Dedifferentiated amniotic fluid mesenchymal stem cell (primary cell): ENCODE data around the gene CHL1.

Experiments used
- DNase-seq: peaks from one replicate; pipeline ENCODE4 v3.0.0-alpha.2; 2016; ENCODE audit errors: extremely low spot score

Gene CHL1

DNA sequence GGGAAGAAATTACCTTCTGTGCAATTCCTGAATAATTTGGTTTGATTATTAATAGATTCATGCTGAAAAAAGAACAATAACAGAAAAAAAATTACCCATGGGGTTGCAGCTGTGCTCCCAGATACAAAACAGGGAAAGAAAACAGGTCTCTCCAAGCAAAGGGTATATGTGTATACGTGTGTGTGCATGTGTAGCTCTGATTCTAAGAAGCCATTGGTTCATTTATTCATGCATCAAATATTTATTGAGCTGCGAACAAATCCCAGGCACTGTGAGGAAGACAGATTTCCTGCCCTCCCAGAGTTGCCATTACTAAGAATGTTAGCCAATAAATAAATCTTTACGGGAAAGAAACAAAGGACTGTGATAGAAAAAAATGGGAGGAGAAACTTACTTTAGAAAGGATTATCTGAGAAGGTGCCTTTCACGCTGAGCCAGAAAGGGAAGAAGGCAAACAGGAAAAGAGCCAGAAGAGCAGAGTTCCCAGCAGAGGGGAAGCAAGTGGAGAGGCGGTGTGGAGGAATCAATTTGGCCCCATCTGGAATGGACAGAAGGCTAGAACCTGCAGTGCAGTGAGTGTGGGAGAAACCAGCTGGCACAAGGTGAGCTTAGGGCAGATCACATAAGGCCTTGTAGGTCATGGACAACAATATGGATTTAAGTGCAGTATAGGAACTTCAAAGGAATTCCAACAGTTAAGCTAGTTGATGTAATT, 20.7 kb downstream of the CHL1 start:
- no peak for DNase-seq

- DNase-seq = no peak
Measured at GRCh38 chr3:217948-218347, 21.4 kb downstream of the CHL1 start.

GRCh38 chr3:228442-229182, 32.0 kb downstream of the CHL1 start:
- no peak for DNase-seq

DNA sequence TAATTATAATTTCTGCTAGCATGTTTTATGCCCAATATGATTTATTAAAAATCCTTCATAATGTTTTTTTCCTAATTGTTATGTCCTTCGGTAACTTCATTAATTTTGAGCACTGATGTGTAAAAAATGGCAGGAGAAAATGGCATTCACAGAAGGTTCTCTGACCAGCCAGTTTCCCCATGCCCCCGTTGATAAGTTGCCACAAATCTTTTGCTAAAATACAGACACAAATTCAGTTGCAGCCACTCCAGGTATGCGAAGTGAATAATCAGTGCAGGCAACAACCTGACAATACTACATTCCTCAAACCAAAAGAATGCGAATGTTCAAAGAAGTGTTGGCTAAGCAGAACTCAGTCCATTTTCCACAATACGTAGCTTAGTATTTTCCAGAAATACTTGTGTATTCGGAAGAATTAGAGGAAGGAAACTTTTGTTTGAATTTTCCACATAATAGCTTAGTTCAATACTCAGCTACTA, 32.7 kb downstream of the CHL1 start:
- DNase-seq = no peak

GRCh38 chr3:236881-237280, 40.3 kb downstream of the CHL1 start:
- DNase-seq = no peak

- no peak for DNase-seq
Measured at GRCh38 chr3:242602-243355, 46.2 kb downstream of the CHL1 start.

DNA sequence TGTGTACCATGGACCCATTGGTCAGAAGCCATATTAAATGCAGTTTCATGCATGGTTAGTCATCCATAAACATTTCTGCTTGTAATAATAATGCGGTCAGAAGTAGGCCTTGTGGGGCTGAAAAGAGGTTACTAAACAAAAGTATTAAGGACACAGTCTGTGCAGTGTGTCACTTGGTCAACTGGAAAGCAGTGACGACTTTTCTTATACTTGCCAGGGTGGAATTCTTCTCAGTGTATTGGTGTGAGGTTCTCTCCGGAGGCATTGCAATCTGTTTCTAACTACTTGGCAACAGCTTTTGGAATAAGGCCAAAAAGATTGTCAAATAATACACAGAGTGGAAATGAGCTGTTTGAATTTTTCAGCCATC, 46.8 kb downstream of the CHL1 start:
- DNase-seq = no peak

DNA sequence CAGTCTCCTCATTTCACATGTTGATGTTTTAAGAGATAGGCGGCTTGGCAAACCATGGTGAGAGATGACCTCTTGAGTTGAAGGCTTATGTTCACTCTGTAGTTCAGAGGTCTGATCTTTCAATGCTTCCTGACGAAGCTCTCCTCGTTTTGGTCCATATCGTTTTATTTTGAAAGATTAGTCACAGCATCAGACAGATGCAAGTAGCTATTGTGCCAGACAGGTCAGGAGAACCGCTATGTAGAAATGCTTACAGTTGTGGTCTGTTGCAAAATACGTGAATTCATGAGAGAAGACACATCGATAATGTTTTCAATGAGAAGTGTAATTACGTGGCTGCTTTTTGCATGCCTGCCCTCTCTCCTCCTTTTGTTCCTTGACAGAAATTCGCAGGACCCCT, 47.5 kb downstream of the CHL1 start:
- no peak for DNase-seq

DNA sequence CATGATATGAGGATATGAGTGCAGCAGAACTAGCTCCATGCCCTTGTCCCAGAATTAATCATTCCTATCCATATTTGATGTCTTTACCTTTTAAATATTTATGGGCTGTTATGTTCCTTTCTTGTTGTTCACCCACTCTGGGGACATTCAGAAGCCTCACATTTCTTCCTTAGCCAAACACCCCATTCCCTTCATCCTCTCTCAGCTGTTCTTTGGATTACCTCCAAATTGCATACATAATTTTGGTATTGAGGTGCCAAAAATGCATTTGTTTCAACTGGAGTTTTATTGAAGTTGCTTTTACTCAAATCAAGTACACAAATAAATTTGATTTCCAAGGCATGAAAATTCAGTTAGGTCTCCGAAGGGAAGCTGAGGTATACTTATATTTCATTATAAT, 51.4 kb downstream of the CHL1 start:
- no peak for DNase-seq

DNA sequence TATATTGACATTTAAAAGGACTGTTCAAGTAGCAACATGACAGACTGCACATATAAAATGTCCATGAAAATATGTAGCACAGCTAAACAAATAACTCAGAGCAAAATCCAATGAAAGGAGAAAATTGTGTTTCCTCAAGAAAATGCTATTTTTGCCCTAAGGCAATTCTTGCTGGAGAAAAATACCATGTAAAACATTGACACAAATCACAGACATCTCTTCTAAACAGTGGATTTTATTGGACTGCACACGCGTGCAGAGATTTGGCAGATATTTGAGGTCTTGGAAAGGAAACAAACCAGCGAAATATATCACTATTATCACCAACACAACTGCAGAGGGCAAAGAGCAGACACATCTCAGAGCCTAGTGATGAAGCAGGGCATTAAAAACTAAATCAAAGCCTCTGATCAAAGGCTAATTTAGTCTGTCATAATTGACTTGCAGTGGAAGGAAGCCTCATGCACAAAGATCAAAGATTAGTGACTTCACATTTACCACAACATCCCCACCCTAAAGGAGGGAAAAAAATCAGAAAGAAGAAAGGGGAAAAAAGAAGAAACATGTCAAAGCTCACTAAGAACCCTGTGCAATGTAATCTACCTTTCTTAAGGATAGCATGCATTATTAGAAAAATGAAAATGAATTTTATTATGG, 52.4 kb downstream of the CHL1 start:
- no peak for DNase-seq

- DNase-seq = no peak
Measured at GRCh38 chr3:249587-250262, 53.2 kb downstream of the CHL1 start.

DNA sequence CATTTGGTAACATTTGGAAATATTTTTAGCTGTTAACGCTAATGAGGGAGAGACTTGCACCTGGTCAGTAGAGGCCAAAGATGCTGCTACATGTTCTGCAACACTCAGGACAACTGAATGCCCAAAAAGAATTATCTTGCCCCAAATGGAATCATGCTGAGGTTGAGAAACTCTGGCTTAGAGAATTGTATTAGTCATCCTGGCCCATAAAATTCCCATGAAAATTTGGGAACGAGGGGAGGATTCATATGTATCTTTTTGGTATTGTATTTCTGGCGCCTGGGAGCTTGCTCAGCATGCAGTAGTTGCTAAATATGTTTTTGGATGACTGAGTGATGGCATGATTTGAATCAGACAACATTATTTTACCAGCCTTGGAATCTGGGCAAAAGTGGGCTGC, 59.9 kb downstream of the CHL1 start:
- no peak for DNase-seq

GRCh38 chr3:257826-258225, 61.3 kb downstream of the CHL1 start:
- DNase-seq = no peak

GRCh38 chr3:260898-261297, 64.3 kb downstream of the CHL1 start:
- DNase-seq = no peak

DNA sequence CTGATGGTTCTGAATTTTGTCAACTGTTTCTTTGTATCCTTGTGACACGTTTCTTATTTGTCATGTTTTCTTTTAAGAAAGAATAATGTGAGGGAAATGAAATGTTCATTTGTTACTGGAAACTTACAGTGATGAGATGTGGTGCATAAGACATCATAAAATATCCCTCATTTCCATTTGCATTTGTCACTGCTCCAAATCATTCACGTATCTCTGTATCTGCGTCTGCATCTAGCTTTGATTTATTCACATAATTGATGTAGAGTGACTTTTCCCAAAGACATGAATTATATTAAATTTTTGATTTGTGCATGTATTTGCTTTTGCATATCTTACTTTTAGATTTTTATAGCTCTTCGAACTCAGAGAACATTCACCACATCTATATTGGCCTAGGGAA, 66.8 kb downstream of the CHL1 start:
- no peak for DNase-seq

DNA sequence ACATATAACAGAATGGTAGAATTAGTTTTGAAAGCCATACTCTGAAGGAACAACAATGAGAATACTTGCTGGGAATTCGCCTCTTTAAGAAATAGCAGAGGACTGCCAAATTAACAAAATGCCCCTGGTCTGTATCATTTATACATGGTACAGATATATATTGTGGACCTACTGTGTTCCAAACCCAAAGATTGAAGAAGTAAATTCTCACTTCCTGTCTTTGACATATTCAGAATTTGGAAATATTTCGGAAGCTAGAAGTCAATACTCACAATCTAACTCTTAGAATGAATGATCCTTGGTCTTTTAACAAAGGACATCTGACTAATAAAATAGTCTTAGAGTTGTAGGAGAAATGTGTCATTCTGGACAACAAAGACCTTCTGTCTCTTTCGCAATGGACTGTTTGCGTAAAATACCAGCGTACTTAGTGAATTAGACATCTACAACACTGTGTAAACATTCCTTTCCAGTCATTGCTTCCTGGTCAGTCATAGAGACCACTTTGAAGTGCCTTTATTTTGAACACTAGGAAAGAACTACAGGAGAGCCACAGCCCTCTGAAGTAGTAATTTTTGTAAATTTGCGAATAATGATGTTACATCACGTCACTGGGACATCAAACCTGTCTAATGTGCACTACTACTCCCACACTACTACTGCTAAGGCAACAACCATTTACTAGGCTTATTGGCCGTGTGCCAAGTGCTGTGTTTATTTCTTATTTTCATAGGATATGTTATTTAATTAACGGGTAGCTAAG, 68.0 kb downstream of the CHL1 start:
- DNase-seq = no peak

DNA sequence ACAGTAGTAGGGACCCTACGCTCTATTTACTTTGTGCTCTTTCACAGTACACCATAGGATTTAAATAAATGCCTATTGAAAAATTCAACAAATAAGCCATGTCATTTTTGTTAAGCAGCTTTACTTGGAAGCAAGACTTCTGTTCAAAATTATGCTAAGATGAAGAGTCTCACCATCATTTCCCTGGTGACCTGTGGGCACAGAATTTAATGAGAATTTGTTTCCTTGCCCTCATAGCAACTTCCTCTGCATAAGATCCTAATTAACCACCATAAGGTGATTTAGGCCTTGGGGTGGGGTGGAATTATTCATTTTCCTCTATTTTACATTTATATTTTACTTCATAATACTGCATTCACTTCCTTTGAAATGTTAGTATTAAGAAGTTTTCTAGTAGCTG, 70.5 kb downstream of the CHL1 start:
- no peak for DNase-seq

DNA sequence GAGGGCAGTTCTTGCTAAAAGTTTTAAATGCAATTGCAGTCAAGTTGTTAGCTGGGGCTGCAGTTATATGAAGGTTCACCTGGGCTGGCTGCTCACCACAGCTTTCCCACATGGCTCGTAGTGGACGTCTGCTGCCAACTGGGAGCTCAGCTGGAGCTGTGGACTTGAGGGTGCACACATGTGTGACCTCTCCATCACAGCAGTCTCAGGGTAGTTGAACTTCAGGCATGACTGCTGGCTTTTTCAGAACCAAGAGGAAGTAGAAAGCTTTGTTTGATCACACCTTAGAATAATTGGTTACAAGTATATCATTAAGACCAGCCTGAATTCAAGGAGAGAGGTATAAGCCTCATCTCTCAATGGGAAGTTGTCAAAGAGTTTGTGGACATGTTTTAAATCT, 74.1 kb downstream of the CHL1 start:
- no peak for DNase-seq

DNA sequence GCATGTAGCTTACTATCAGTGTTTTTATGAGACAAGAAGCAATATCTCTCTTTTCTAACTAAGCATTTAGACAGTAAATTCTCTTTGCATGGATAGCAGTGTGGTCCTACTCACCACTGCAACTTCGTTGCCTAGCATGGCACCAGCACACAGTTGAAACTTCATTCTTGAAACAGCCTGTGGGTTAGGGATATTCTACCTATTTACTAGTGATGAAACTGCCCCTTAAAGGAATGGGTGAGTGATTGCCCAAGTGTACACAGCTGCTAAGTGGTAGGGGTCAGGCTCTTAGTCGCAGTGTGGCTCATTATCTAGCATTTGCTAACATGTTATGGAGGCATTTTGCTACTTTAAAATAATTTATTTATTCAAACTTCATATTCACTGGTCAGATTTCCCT, 78.4 kb downstream of the CHL1 start:
- no peak for DNase-seq

DNA sequence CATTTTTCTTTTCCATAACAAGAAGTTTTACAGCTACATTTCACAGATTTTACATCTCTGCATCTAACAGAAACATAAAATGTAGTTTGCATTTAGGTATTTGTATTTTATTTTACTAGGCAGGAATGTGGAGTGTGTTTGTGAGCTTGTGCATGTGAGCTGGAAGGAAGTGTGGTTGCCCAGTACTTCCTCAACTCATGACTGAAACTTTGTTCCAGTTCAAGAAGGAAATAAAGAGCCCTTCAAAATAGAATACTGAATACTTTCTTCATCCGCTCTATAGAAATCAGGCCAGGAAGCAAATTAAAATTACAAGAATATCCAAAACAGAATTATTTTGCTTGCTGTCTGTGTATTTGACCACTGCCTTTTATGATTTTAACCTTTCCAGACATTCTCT, 81.3 kb downstream of the CHL1 start:
- no peak for DNase-seq
